Esophagus (tissue), 2 donors: ENCODE data around the gene SPTBN2. TPM values are rescaled to one million over a fixed set of nuclear protein-coding genes. Genes with fewer than 3 reads are reported as not detected.

Experiments used
- H3K27ac ChIP-seq, 2 donors: one replicate each; pipeline ENCODE4 v1.5.1; 2013; ENCODE audit warnings: low read depth in 2 of 2, mild to moderate bottlenecking in 2 of 2, inconsistent platforms in 1 of 2, low read length in 1 of 2, moderate library complexity in 1 of 2
- H3K27me3 ChIP-seq, 2 donors: one replicate each; pipeline ENCODE4 v1.6.1; 2013; ENCODE audit warnings: low read length in 2 of 2, control low read depth in 1 of 2, mild to moderate bottlenecking in 1 of 2; ENCODE audit not compliant: insufficient read depth in 2 of 2, control insufficient read depth in 1 of 2
- H3K36me3 ChIP-seq, 2 donors: one replicate each; pipeline ENCODE4 v1.6.1; 2013; ENCODE audit warnings: low read length in 1 of 2; ENCODE audit not compliant: control insufficient read depth in 2 of 2, insufficient read depth in 2 of 2
- H3K4me1 ChIP-seq, 2 donors: one replicate each; pipeline ENCODE4 v1.6.1; 2013; ENCODE audit warnings: low read length in 1 of 2; ENCODE audit not compliant: control insufficient read depth in 2 of 2, insufficient read depth in 2 of 2
- H3K4me3 ChIP-seq, 2 donors: one replicate each; pipeline ENCODE4 v1.5.1; 2013; ENCODE audit warnings: low read length in 2 of 2, mild to moderate bottlenecking in 2 of 2, low read depth in 1 of 2, moderate library complexity in 1 of 2
- H3K9me3 ChIP-seq, 2 donors: one replicate each; pipeline ENCODE4 v1.6.1; 2013; ENCODE audit warnings: mild to moderate bottlenecking in 2 of 2, low read depth in 1 of 2, low read length in 1 of 2, moderate library complexity in 1 of 2; ENCODE audit not compliant: control insufficient read depth in 2 of 2, insufficient read depth in 1 of 2
- WGBS, 2 donors: extraction: QIAGEN DNeasy Blood & Tissue Kit; methylation state at CpG; one replicate each; pipeline ENCODE4 v1.1.7; 2013; 5-methylcytosine and 5-hydroxymethylcytosine counted together
- polyA plus RNA-seq, 2 donors: library from polyadenylated mRNA; stranded (reverse); fragments of 200-250 nt; gene quantifications; one replicate each; pipeline ENCODE4 v1.2.3, GENCODE V29; 2013
- donor health status: healthy with polysubstance abuse.
- donor health status: Bipolar disorder and iron deficiency.

Gene SPTBN2
- polyA plus RNA-seq, 2 donors, result 61.3 to 63.4 TPM

- peak overlapping the region; percentile 84 to 94 for H3K27ac ChIP-seq
- peaks cover 0 to 23% of the 10 kb centered on the region in 2 donors for H3K4me1 ChIP-seq
- WGBS, 2 donors, result 67 to 71% methylated on average over 8 of the region's 8 CpGs
- peaks cover 0 to 13% of the 10 kb centered on the region in 2 donors for H3K36me3 ChIP-seq
- H3K4me3 ChIP-seq, result no peak overlapping the region
- H3K9me3 ChIP-seq, result no peaks in the 10 kb centered on the region
- no peaks in the 10 kb centered on the region for H3K27me3 ChIP-seq
Observed at GRCh38 chr11:66719111-66719872, 9.7 kb downstream of the SPTBN2 start.

GRCh38 chr11:66718320-66718971 lies 10.6 kb downstream of the SPTBN2 start:
- peak overlapping the region; percentile 61 to 66 for H3K4me3 ChIP-seq
- WGBS, 2 donors, result 37 to 38% methylated on average over 26 of the region's 26 CpGs

GRCh38 chr11:66717925-66718319 lies 11.1 kb downstream of the SPTBN2 start:
- 41 to 48% methylated on average over 14 of the region's 14 CpGs for WGBS, 2 donors
- Histone ChIP-seq H3K4me1 (peaks cover 0 to 23% of the 10 kb centered on the region in 2 donors), H3K27me3 (no peaks in the 10 kb centered on the region), H3K9me3 (no peaks in the 10 kb centered on the region), H3K36me3 (peaks cover 0 to 15% of the 10 kb centered on the region in 2 donors), H3K4me3 (peak overlapping the region; percentile 61 to 66), H3K27ac (peak overlapping the region; percentile 84 to 94)

More at GRCh38 chr11:66718320-66718971, 10.6 kb downstream of the SPTBN2 start:
- Histone ChIP-seq H3K4me1 (peaks cover 0 to 23% of the 10 kb centered on the region in 2 donors), H3K27ac (peak overlapping the region; percentile 84 to 94), H3K27me3 (no peaks in the 10 kb centered on the region), H3K9me3 (no peaks in the 10 kb centered on the region), H3K36me3 (peaks cover 0 to 15% of the 10 kb centered on the region in 2 donors)

- Histone ChIP-seq H3K27me3 (no peaks in the 10 kb centered on the region), H3K36me3 (peaks cover 0 to 18% of the 10 kb centered on the region in 2 donors), H3K9me3 (no peaks in the 10 kb centered on the region), H3K27ac (peak overlapping the region; percentile 84 to 94), H3K4me1 (peaks cover 0 to 23% of the 10 kb centered on the region in 2 donors), H3K4me3 (peak overlapping the region in 1 of 2 donors; percentile 66)
- WGBS, 2 donors, result 72 to 74% methylated on average over 3 of the region's 3 CpGs
Observed at GRCh38 chr11:66716996-66717395, 12.0 kb downstream of the SPTBN2 start.

- peaks cover 4 to 21% of the 10 kb centered on the region in 2 donors for H3K36me3 ChIP-seq
- peaks cover 0 to 16% of the 10 kb centered on the region in 2 donors for H3K4me1 ChIP-seq
- H3K27me3 ChIP-seq, result no peaks in the 10 kb centered on the region
- H3K27ac ChIP-seq, result no peak overlapping the region
- WGBS, 2 donors, result 93% methylated on average over 19 of the region's 19 CpGs
- no peaks in the 10 kb centered on the region for H3K9me3 ChIP-seq
- no peak overlapping the region for H3K4me3 ChIP-seq
Observed at GRCh38 chr11:66715346-66716085, 13.5 kb downstream of the SPTBN2 start.

- WGBS, 2 donors, result 75 to 77% methylated on average over 12 of the region's 12 CpGs
- no peak overlapping the region for H3K4me3 ChIP-seq
- H3K27ac ChIP-seq, result no peak overlapping the region
- peaks cover 0 to 2% of the 10 kb centered on the region in 2 donors for H3K4me1 ChIP-seq
- H3K36me3 ChIP-seq, result peaks cover 6 to 25% of the 10 kb centered on the region in 2 donors
- no peaks in the 10 kb centered on the region for H3K9me3 ChIP-seq
- H3K27me3 ChIP-seq, result no peaks in the 10 kb centered on the region
Observed at GRCh38 chr11:66713746-66714480, 15.1 kb downstream of the SPTBN2 start.

- Histone ChIP-seq H3K27me3 (no peaks in the 10 kb centered on the region), H3K9me3 (no peaks in the 10 kb centered on the region), H3K36me3 (peaks cover 6 to 43% of the 10 kb centered on the region in 2 donors), H3K4me3 (no peak overlapping the region), H3K4me1 (peaks cover 0 to 1% of the 10 kb centered on the region in 2 donors), H3K27ac (no peak overlapping the region)
- 82 to 88% methylated on average over 15 of the region's 15 CpGs for WGBS, 2 donors
Observed at GRCh38 chr11:66710384-66710930, 18.6 kb downstream of the SPTBN2 start.

- Histone ChIP-seq H3K4me3 (no peak overlapping the region), H3K27ac (peak overlapping the region in 1 of 2 donors; percentile 14), H3K9me3 (no peaks in the 10 kb centered on the region), H3K27me3 (no peaks in the 10 kb centered on the region), H3K4me1 (peaks cover 0 to 2% of the 10 kb centered on the region in 2 donors), H3K36me3 (peaks cover 6 to 40% of the 10 kb centered on the region in 2 donors)
- 92% methylated on average over 14 of the region's 14 CpGs for WGBS, 2 donors
Observed at GRCh38 chr11:66708701-66709100, 20.3 kb downstream of the SPTBN2 start.
